HEK293T (cell line): ENCODE results near the gene HSPA9.

ENCODE experiments used
- CTCF ChIA-PET: fragments of 350-600 bp; formaldehyde crosslinking; extraction: SDS; loops from one replicate; lab custom pipeline; 2021; ENCODE audit warnings: antibody characterized with exemption, inconsistent platforms; lab: Yijun Ruan, JAX
- POLR2A ChIA-PET: fragments of 350-600 bp; formaldehyde crosslinking; extraction: SDS; loops from one replicate; lab custom pipeline; 2020; ENCODE audit warnings: antibody characterized with exemption, inconsistent platforms; lab: Yijun Ruan, JAX
- DNase-seq: peaks from one replicate; pipeline ENCODE4 v3.0.0; 2012; ENCODE audit warnings: mixed read lengths; ENCODE audit errors: extremely low spot score
- ARNT ChIP-seq: fragments of 450-650 bp; IDR thresholded peaks from 2 replicates; pipeline ENCODE4 v1.6.1; 2017; ENCODE audit warnings: mild to moderate bottlenecking
- BHLHE40 ChIP-seq: fragments of 450-650 bp; IDR thresholded peaks from 2 replicates; pipeline ENCODE4 v1.6.1; 2016; ENCODE audit warnings: mild to moderate bottlenecking, moderate library complexity, borderline replicate concordance
- CTBP1 ChIP-seq: fragments of 450-650 bp; IDR thresholded peaks from 2 replicates; pipeline ENCODE4 v1.6.1; 2016; ENCODE audit warnings: borderline replicate concordance
- ELF4 ChIP-seq: fragments of 450-650 bp; IDR thresholded peaks from 2 replicates; pipeline ENCODE4 v1.6.1; 2017; ENCODE audit warnings: antibody characterized with exemption
- FOXA1 ChIP-seq: fragments of 450-650 bp; IDR thresholded peaks from 2 replicates; pipeline ENCODE4 v1.6.1; 2016; ENCODE audit warnings: mild to moderate bottlenecking
- FOXK2 ChIP-seq: fragments of 450-650 bp; IDR thresholded peaks from 2 replicates; pipeline ENCODE4 v1.6.1; 2016; ENCODE audit warnings: mild to moderate bottlenecking
- FOXM1 ChIP-seq: fragments of 450-650 bp; IDR thresholded peaks from 2 replicates; pipeline ENCODE4 v1.6.1; 2017; ENCODE audit warnings: mild to moderate bottlenecking, borderline replicate concordance
- HDGF ChIP-seq: fragments of 450-650 bp; IDR thresholded peaks from 2 replicates; pipeline ENCODE4 v1.6.1; 2017; ENCODE audit warnings: antibody characterized with exemption, borderline replicate concordance
- L3MBTL2 ChIP-seq: fragments of 450-650 bp; conservative IDR thresholded peaks from 2 replicates; pipeline ENCODE4 v1.6.1; 2016; ENCODE audit warnings: mild to moderate bottlenecking
- LEF1 ChIP-seq: fragments of 450-650 bp; IDR thresholded peaks from 2 replicates; pipeline ENCODE4 v1.6.1; 2017; ENCODE audit warnings: mild to moderate bottlenecking, borderline replicate concordance
- NFRKB ChIP-seq: fragments of 450-650 bp; IDR thresholded peaks from 2 replicates; pipeline ENCODE4 v1.6.1; 2016; ENCODE audit warnings: mild to moderate bottlenecking, moderate library complexity
- SP1 ChIP-seq: fragments of 450-650 bp; IDR thresholded peaks from 2 replicates; pipeline ENCODE4 v1.6.1; 2017
- SUZ12 ChIP-seq: fragments of 450-650 bp; IDR thresholded peaks from 2 replicates; pipeline ENCODE4 v1.6.1; 2016; ENCODE audit warnings: mild to moderate bottlenecking
- TARDBP ChIP-seq: fragments of 450-650 bp; IDR thresholded peaks from 2 replicates; pipeline ENCODE4 v1.6.1; 2016
- ZNF384 ChIP-seq: fragments of 450-650 bp; IDR thresholded peaks from 2 replicates; pipeline ENCODE4 v1.6.1; 2016
- TF ChIP-seq, protein P1 (sequence below): fragments of 450-650 bp; IDR thresholded peaks from 2 replicates; pipeline ENCODE4 v1.6.1; 2016

HSPA9 gene

GRCh38 chr5:138536215-138536614 lies 39.0 kb downstream of the HSPA9 start:
- no peak for DNase-seq
- TF ChIP-seq FOXK2 (no peak), LEF1 (no peak)
- POLR2A ChIA-PET = no interaction called here
- CTCF ChIA-PET = interaction anchor here (1.6 kb wide), 1 partner anchor 32 kb away, joined by 4 read pairs; no protein-coding TSS in a partner anchor

GRCh38 chr5:138533973-138534941 lies 40.9 kb downstream of the HSPA9 start:
- DNase-seq = no peak
- ChIA-PET CTCF (no interaction called here), POLR2A (interaction anchor here (1.9 kb wide), 1 partner anchor 9 kb away, joined by 4 read pairs; the partner anchor contains the start of gene ETF1)
- TF ChIP-seq ELF4 = no peak
- TF ChIP-seq NFRKB = no peak
- TF ChIP-seq HDGF = no peak
- TF ChIP-seq LEF1 = no peak
- no peak for TF ChIP-seq FOXM1
- TF ChIP-seq TARDBP = no peak
- TF ChIP-seq ARNT = no peak
- TF ChIP-seq SP1 = no peak
- TF ChIP-seq, protein P1, sequence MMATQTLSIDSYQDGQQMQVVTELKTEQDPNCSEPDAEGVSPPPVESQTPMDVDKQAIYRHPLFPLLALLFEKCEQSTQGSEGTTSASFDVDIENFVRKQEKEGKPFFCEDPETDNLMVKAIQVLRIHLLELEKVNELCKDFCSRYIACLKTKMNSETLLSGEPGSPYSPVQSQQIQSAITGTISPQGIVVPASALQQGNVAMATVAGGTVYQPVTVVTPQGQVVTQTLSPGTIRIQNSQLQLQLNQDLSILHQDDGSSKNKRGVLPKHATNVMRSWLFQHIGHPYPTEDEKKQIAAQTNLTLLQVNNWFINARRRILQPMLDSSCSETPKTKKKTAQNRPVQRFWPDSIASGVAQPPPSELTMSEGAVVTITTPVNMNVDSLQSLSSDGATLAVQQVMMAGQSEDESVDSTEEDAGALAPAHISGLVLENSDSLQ = no peak
- TF ChIP-seq FOXA1 = no peak
- TF ChIP-seq L3MBTL2 = no peak
- TF ChIP-seq ZNF384 = no peak
- TF ChIP-seq SUZ12 = no peak
- TF ChIP-seq FOXK2 = no peak

DNA sequence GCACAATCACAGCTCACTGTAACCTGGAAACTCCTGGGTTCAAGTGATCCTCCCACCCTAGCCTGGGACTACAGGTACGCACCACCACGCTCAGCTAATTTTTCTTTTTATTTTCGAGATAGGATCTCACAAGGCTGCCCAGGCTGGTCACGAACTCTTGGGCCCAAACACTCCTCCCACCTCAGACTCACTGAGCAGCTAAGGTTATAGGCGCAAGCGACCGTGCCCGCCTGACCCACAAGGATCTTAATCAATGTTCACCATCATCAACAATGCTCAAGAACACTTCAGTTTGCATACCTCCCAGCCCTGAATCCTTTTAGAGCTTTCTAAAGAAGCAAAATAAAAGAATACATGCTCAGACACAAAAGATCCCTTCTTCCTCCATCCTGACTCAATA lies 45.4 kb downstream of the HSPA9 start:
- TF ChIP-seq, protein P1 = no peak
- TF ChIP-seq NFRKB (no peak), ZNF384 (no peak), LEF1 (no peak), BHLHE40 (no peak), SUZ12 (no peak), L3MBTL2 (no peak)

GRCh38 chr5:138528744-138529469 lies 46.3 kb downstream of the HSPA9 start:
- CTCF ChIA-PET = interaction anchor here (0.7 kb wide), 1 partner anchor 203 kb away, joined by 3 read pairs; no protein-coding TSS in a partner anchor
- POLR2A ChIA-PET = interaction anchor here (0.8 to 1.2 kb wide), 3 partner anchors 11 to 14 kb away, joined by 3 to 5 read pairs (median 4); partner anchors contain the start of gene ETF1
- no peak for DNase-seq
- TF ChIP-seq ARNT = no peak
- no peak for TF ChIP-seq L3MBTL2
- no peak for TF ChIP-seq SP1
- TF ChIP-seq FOXK2 = no peak
- TF ChIP-seq, protein P1 = 0 out of 2 replicates have a peak, but pooled peaks have one; percentile 4
- TF ChIP-seq SUZ12 = no peak
- TF ChIP-seq FOXA1 = no peak
- no peak for TF ChIP-seq NFRKB

More for the DNA sequence above, 45.4 kb downstream of the HSPA9 start:
- no peak for DNase-seq
- POLR2A ChIA-PET = interaction anchor here (0.8 to 1.1 kb wide), 2 partner anchors 12 to 13 kb away, joined by 4 to 5 read pairs; partner anchors contain the start of gene ETF1
- CTCF ChIA-PET = interaction anchor here (1.0 kb wide), 1 partner anchor 21 kb away, joined by 3 read pairs; no protein-coding TSS in a partner anchor

DNA sequence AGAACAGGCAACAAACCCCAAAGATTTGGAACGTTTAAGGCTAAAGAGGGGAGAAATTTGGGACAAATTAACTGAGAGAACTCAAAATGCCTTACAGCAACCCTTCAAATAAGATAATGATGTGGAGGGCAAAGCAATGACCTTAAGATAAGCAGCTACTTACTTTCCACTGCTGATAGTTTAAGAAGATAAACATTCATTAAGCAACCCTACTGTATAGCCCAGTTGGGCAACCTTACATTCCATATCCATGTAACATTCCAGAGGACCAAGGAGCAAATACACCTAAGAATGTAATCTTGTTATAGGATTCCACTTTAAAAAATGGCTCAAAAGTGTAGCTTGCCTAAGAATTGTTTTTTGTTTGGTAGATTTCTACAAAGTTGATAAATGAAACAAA lies 47.0 kb downstream of the HSPA9 start:
- CTCF ChIA-PET = no interaction called here
- POLR2A ChIA-PET = interaction anchor here (1.2 kb wide), 1 partner anchor 15 kb away, joined by 3 read pairs; the partner anchor contains the start of gene ETF1
- DNase-seq = no peak
- TF ChIP-seq FOXM1 (no peak), ARNT (no peak), CTBP1 (no peak), FOXA1 (no peak), ZNF384 (no peak), LEF1 (no peak), TARDBP (no peak), ELF4 (no peak), FOXK2 (no peak), BHLHE40 (no peak), L3MBTL2 (no peak), SUZ12 (no peak), SP1 (no peak), HDGF (no peak), NFRKB (no peak)
- TF ChIP-seq, protein P1 = no peak
